Panc1 (cell line): ENCODE results near the gene EDRF1.

Experiments
- SIN3A ChIP-seq: IDR thresholded peaks from 2 replicates; pipeline ENCODE4 v1.6.1; 2012; ENCODE audit warnings: low read depth, mild to moderate bottlenecking, low read length, moderate library complexity, borderline replicate concordance; ENCODE audit not compliant: insufficient read depth
- TCF7L2 ChIP-seq: IDR thresholded peaks from 2 replicates; pipeline ENCODE4 v1.6.1; 2011; ENCODE audit warnings: mild to moderate bottlenecking, low read depth, low read length, inconsistent platforms
- TF ChIP-seq, protein P1 (sequence below): fragments of 450-650 bp; IDR thresholded peaks from 2 replicates; pipeline ENCODE4 v1.5.1; 2017; ENCODE audit warnings: mild to moderate bottlenecking

DNA sequence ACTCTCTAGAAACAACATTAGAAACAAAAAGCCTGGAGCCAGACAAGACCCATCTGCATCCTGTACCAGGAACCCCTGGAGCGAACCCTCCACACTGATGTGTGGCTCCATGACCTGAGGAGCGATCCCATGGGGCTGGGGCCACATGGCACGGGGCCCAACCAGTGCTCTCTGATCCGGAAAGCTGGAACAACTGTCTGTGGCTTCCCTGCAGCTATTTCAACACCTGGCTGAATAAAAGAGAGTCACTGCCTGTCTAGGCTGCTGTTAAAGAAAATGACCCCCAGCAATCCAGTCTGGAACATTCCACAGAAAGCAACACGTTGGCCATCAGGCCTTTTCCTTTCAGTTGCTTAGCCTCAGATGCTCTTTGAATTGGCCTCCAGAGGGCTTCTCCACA is 82.6 kb downstream of the EDRF1 start:
- TF ChIP-seq SIN3A (no peak), TCF7L2 (no peak)
- TF ChIP-seq, protein P1, sequence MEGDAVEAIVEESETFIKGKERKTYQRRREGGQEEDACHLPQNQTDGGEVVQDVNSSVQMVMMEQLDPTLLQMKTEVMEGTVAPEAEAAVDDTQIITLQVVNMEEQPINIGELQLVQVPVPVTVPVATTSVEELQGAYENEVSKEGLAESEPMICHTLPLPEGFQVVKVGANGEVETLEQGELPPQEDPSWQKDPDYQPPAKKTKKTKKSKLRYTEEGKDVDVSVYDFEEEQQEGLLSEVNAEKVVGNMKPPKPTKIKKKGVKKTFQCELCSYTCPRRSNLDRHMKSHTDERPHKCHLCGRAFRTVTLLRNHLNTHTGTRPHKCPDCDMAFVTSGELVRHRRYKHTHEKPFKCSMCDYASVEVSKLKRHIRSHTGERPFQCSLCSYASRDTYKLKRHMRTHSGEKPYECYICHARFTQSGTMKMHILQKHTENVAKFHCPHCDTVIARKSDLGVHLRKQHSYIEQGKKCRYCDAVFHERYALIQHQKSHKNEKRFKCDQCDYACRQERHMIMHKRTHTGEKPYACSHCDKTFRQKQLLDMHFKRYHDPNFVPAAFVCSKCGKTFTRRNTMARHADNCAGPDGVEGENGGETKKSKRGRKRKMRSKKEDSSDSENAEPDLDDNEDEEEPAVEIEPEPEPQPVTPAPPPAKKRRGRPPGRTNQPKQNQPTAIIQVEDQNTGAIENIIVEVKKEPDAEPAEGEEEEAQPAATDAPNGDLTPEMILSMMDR, result no peak
